Kidney (tissue), 14 donors: ENCODE measurements around the gene SLC13A1. TPM values are rescaled to one million over a fixed set of nuclear protein-coding genes. Genes with fewer than 3 reads are reported as not detected.

Source experiments
- DNase-seq, 5 donors: peaks; one replicate each; pipeline ENCODE4 v3.0.0-alpha.2; 2013 to 2020
- FAIRE-seq: peaks from 2 replicates; lab custom pipeline; 2012; peaks lifted over from hg19 to GRCh38; lab: Jason Lieb, UNC
- H3K27ac ChIP-seq, 2 donors: one replicate each; pipeline ENCODE4 v1.7.0; 2013; ENCODE audit warnings: low read depth in 2 of 2, low read length in 2 of 2, inconsistent platforms in 1 of 2
- H3K27me3 ChIP-seq: one replicate; pipeline ENCODE4 v1.7.1; 2013; ENCODE audit warnings: low read length, inconsistent platforms; ENCODE audit not compliant: control insufficient read depth, insufficient read depth
- H3K36me3 ChIP-seq, 3 donors: one replicate each; pipeline versions ENCODE4 v1.7.0 to v1.7.1; 2013; ENCODE audit warnings: low read length in 3 of 3, control low read depth in 1 of 3, inconsistent platforms in 1 of 3; ENCODE audit not compliant: insufficient read depth in 3 of 3, control insufficient read depth in 2 of 3
- H3K4me1 ChIP-seq, 3 donors: one replicate each; pipeline versions ENCODE4 v1.7.0 to v1.7.1; 2013; ENCODE audit warnings: low read length in 3 of 3, inconsistent platforms in 1 of 3, low read depth in 1 of 3; ENCODE audit not compliant: control insufficient read depth in 2 of 3, insufficient read depth in 2 of 3
- H3K4me3 ChIP-seq, 3 donors: one replicate each; pipeline versions ENCODE4 v1.7.0 to v1.8.1; 2013; ENCODE audit warnings: low read length in 3 of 3, control low read depth in 1 of 3, inconsistent platforms in 1 of 3
- H3K9ac ChIP-seq, 3 donors: one replicate each; pipeline versions ENCODE4 v1.7.0 to v1.7.1; 2013; ENCODE audit warnings: low read length in 3 of 3, control low read depth in 1 of 3, inconsistent platforms in 1 of 3
- H3K9me3 ChIP-seq, 3 donors: one replicate each; pipeline versions ENCODE4 v1.7.0 to v1.7.1; 2013; ENCODE audit warnings: low read length in 3 of 3, control low read depth in 1 of 3, inconsistent platforms in 1 of 3; ENCODE audit not compliant: control insufficient read depth in 2 of 3, insufficient read depth in 1 of 3
- intact Hi-C: fragments of 100-400 bp; cut with DNase I; formaldehyde crosslinking; loops from one replicate; pipeline ENCODE4 v1.11.1; 2022
- polyA plus RNA-seq: library from polyadenylated mRNA; stranded (reverse); fragments of 350-450 nt; fragmentation: Illumina TruSeq; extraction: RNeasy Lipid Tissue Mini Kit (QIAGEN cat#74804); gene quantifications from one replicate; pipeline ENCODE4 v1.2.3, GENCODE V29; 2014; ENCODE audit warnings: low read depth, low replicate concordance; ENCODE audit not compliant: insufficient read depth
- total RNA-seq: library from RNA; stranded (reverse); fragmentation: NEBNext Ultra II Directional; extraction: Animal tissue kit (Norgen Biotek cat#: 25700); gene quantifications from one replicate; pipeline ENCODE4 v1.2.1, GENCODE V29; 2021
- TF ChIP-seq, protein P1 (sequence below): IDR thresholded peaks from 3 replicates; pipeline ENCODE4 v1.5.1; 2012; ENCODE audit warnings: mild to moderate bottlenecking, moderate library complexity, borderline replicate concordance; ENCODE audit not compliant: insufficient read depth; ENCODE audit errors: extremely low read depth
- donor health status: control.
- donor health status: control.
- donor health status: control.
- donor health status: control.
- donor health status: control.
- donor health status: DM: yes; HTN: yes; CAD: no.
- donor health status: Normal renal cell carcinoma (clear cell type).

Gene SLC13A1
- total and polyA plus RNA-seq, 2 donors from 2014 or later = 10.1 to 17.0 TPM

GRCh38 chr7:123133924-123134323, 65.8 kb downstream of the SLC13A1 start:
- Histone ChIP-seq H3K4me3 (no peak overlapping the region), H3K9ac (no peak overlapping the region), H3K4me1 (no peaks in the 10 kb centered on the region), H3K9me3 (no peaks in the 10 kb centered on the region), H3K36me3 (peaks cover 0 to 3% (median 0%) of the 10 kb centered on the region in 3 donors), H3K27ac (no peak overlapping the region), H3K27me3 (no peaks in the 10 kb centered on the region)
- intact Hi-C loops = no loop called here
- DNase-seq (no peak), FAIRE-seq (no peak)
- TF ChIP-seq, protein P1, sequence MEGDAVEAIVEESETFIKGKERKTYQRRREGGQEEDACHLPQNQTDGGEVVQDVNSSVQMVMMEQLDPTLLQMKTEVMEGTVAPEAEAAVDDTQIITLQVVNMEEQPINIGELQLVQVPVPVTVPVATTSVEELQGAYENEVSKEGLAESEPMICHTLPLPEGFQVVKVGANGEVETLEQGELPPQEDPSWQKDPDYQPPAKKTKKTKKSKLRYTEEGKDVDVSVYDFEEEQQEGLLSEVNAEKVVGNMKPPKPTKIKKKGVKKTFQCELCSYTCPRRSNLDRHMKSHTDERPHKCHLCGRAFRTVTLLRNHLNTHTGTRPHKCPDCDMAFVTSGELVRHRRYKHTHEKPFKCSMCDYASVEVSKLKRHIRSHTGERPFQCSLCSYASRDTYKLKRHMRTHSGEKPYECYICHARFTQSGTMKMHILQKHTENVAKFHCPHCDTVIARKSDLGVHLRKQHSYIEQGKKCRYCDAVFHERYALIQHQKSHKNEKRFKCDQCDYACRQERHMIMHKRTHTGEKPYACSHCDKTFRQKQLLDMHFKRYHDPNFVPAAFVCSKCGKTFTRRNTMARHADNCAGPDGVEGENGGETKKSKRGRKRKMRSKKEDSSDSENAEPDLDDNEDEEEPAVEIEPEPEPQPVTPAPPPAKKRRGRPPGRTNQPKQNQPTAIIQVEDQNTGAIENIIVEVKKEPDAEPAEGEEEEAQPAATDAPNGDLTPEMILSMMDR = no peak

- no peak overlapping the region for H3K27ac ChIP-seq
- H3K4me1 ChIP-seq = no peaks in the 10 kb centered on the region
- no peak overlapping the region for H3K9ac ChIP-seq
- H3K4me3 ChIP-seq = no peak overlapping the region
- no peak for DNase-seq
- peaks cover 0 to 3% (median 0%) of the 10 kb centered on the region in 3 donors for H3K36me3 ChIP-seq
- no peaks in the 10 kb centered on the region for H3K27me3 ChIP-seq
- intact Hi-C loops = no loop called here
- H3K9me3 ChIP-seq = no peaks in the 10 kb centered on the region
- no peak for FAIRE-seq
- TF ChIP-seq, protein P1 = no peak
Observed at GRCh38 chr7:123131961-123132360, 67.8 kb downstream of the SLC13A1 start.

- peaks cover 0 to 3% (median 0%) of the 10 kb centered on the region in 3 donors for H3K36me3 ChIP-seq
- no peaks in the 10 kb centered on the region for H3K4me1 ChIP-seq
- no peaks in the 10 kb centered on the region for H3K9me3 ChIP-seq
- H3K9ac ChIP-seq = no peak overlapping the region
- TF ChIP-seq, protein P1 = no peak
- H3K4me3 ChIP-seq = no peak overlapping the region
- FAIRE-seq = no peak
- H3K27me3 ChIP-seq = no peaks in the 10 kb centered on the region
- no peak for DNase-seq
- no peak overlapping the region for H3K27ac ChIP-seq
- intact Hi-C loops = no loop called here
Observed at GRCh38 chr7:123131556-123131955, 68.2 kb downstream of the SLC13A1 start.

- DNase-seq (no peak), FAIRE-seq (no peak)
- H3K4me1 ChIP-seq = no peaks in the 10 kb centered on the region
- no peak overlapping the region for H3K9ac ChIP-seq
- H3K27me3 ChIP-seq = no peaks in the 10 kb centered on the region
- H3K4me3 ChIP-seq = no peak overlapping the region
- intact Hi-C loops = no loop called here
- no peaks in the 10 kb centered on the region for H3K9me3 ChIP-seq
- peaks cover 0 to 3% (median 0%) of the 10 kb centered on the region in 3 donors for H3K36me3 ChIP-seq
- TF ChIP-seq, protein P1 = no peak
- no peak overlapping the region for H3K27ac ChIP-seq
Observed at GRCh38 chr7:123131140-123131539, 68.6 kb downstream of the SLC13A1 start.
